GM12801 (cell line): ENCODE data around the gene EYS.

ENCODE experiments used
- TF ChIP-seq, protein P1 (sequence below): IDR thresholded peaks from one replicate; pipeline ENCODE4 v1.5.1; 2011; ENCODE audit warnings: control low read depth; ENCODE audit not compliant: insufficient read length; ENCODE audit errors: extremely low read depth

EYS gene

DNA sequence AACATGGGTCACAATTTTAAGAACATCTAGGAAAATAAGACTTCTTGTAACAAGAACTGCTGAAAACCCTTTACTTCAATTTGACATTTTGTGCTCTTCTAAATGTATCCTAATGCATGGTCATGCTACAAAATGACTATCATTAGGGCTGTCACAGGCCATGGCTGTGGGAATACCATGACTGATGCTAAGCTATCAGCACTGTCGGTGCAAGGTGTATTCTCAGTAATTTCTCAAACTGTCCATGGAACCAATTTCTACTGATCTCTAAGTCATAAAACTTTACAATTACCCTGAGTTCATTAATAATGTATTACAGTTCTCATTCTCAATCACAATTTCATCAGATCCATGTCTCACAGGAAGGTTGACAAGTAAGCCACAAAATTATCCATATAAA is 625.3 kb downstream of the EYS start:
- TF ChIP-seq, protein P1, sequence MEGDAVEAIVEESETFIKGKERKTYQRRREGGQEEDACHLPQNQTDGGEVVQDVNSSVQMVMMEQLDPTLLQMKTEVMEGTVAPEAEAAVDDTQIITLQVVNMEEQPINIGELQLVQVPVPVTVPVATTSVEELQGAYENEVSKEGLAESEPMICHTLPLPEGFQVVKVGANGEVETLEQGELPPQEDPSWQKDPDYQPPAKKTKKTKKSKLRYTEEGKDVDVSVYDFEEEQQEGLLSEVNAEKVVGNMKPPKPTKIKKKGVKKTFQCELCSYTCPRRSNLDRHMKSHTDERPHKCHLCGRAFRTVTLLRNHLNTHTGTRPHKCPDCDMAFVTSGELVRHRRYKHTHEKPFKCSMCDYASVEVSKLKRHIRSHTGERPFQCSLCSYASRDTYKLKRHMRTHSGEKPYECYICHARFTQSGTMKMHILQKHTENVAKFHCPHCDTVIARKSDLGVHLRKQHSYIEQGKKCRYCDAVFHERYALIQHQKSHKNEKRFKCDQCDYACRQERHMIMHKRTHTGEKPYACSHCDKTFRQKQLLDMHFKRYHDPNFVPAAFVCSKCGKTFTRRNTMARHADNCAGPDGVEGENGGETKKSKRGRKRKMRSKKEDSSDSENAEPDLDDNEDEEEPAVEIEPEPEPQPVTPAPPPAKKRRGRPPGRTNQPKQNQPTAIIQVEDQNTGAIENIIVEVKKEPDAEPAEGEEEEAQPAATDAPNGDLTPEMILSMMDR: no peak

DNA sequence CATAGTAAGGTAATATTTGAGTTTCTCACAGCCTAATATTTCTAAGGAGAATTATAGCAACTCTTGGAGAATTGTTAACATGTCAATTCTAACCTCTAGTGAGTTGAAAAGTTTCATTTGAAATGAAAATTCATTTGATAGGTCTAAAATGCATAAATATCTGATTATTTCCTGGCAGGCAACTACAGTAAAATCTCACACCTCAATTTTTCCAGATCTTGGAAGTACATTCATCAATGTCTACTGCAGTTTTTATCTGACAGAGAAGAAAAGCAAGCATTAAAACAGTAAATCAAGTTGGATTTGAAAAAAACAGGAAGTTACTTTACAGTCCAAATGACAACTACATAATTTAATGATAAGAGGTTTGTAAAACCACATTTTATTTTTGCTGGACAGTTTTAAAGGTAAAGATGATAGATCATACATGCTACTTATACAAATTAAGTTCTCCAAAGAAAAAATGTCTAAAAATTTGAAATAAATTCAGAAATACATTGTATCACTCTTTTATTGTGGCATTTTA is 631.3 kb downstream of the EYS start:
- TF ChIP-seq, protein P1: no peak

DNA sequence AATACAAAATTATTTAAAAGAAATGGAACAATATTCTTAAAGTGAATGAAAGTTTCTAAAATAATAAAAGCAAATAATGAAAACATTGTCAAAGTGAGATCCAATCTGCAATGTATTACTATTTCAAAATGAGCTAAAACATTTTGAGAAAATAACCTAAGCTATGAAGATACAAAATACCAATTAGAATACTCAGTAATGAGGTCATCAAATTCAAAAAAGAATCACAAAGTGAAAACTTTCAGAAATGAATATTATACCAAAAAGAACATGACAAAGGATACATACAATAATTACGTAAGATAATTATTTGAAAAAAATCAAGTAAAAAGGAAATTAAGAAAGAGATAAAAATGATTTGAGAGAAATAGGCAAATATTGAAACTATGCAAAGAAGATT is 634.5 kb downstream of the EYS start:
- TF ChIP-seq, protein P1: no peak

- TF ChIP-seq, protein P1: no peak
These were observed 635.5 kb downstream of the EYS start for GRCh38 chr6:65071480-65071879.

GRCh38 chr6:65064844-65065243 is 642.2 kb downstream of the EYS start:
- TF ChIP-seq, protein P1: no peak

DNA sequence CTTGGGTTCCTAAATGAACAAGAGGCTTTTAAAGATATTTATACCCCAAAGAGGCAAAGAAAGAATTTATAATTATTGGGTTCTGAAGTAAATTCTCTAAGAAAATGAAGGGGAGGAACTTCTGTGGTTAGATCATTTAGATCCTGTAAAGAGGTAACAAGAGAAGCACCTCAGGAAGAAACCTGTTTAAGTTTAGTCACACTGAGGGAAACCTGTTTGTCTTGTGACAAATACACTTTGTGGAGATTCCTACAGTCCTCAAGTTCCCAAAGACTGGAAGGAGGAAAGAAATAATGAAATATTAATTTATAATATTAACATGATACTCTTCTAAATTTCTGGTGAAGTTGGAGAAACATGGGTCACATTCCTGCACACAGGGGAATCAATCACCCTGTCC is 647.5 kb downstream of the EYS start:
- TF ChIP-seq, protein P1: no peak

GRCh38 chr6:65055545-65055944 is 651.5 kb downstream of the EYS start:
- TF ChIP-seq, protein P1: no peak
